ENCODE results near the gene PTPRO.

The PTPRO gene

DNA sequence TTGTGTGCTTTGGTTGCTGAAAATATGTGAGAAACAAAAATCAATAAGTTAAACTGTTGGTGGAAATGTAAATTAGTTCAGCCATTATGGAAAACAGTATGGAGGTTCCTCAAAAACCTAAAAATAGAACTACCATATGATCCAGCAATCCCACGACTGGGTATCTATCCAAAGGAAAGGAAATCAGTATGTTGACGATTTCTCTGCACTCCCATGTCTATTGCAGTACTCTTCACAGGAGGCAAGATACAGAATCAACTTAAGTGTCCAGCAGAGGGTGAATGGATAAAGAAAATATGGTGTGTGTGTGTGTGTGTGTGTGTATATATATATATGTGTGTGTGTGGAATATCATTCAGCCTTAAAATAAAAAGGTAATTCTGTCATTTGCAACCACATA lies 159.5 kb downstream of the PTPRO start:
- H3K27ac ChIP-seq (ENCODE audit: low read length): no peak overlapping the region
- H3K4me1 ChIP-seq (ENCODE audit: control insufficient read depth, insufficient read depth, low read length): no peaks in the 10 kb centered on the region
- H3K9ac ChIP-seq (ENCODE audit: low read length in 2 of 2): no peak overlapping the region
- peaks cover 0 to 4% of the 10 kb centered on the region in 2 donors for H3K27me3 ChIP-seq (ENCODE audit: control insufficient read depth in 1 of 2, insufficient read depth in 2 of 2, low read length in 2 of 2)
- no peaks in the 10 kb centered on the region for H3K36me3 ChIP-seq (ENCODE audit: control insufficient read depth in 2 of 2, insufficient read depth in 2 of 2, low read length in 2 of 2)
- no peaks in the 10 kb centered on the region for H3K9me3 ChIP-seq (ENCODE audit: control insufficient read depth in 2 of 2, low read length in 2 of 2)
- no peak overlapping the region for H3K4me3 ChIP-seq (ENCODE audit: low read length in 2 of 2)

- no peak overlapping the region for H3K27ac ChIP-seq (ENCODE audit: low read length)
- H3K4me1 ChIP-seq (ENCODE audit: control insufficient read depth, insufficient read depth, low read length): no peaks in the 10 kb centered on the region
- no peak overlapping the region for H3K4me3 ChIP-seq (ENCODE audit: low read length in 2 of 2)
- peaks cover 0 to 2% of the 10 kb centered on the region in 2 donors for H3K27me3 ChIP-seq (ENCODE audit: control insufficient read depth in 1 of 2, insufficient read depth in 2 of 2, low read length in 2 of 2)
- no peaks in the 10 kb centered on the region for H3K36me3 ChIP-seq (ENCODE audit: control insufficient read depth in 2 of 2, insufficient read depth in 2 of 2, low read length in 2 of 2)
- H3K9me3 ChIP-seq (ENCODE audit: control insufficient read depth in 2 of 2, low read length in 2 of 2): no peaks in the 10 kb centered on the region
- no peak overlapping the region for H3K9ac ChIP-seq (ENCODE audit: low read length in 2 of 2)
These were observed 163.2 kb downstream of the PTPRO start for GRCh38 chr12:15485466-15485865.

GRCh38 chr12:15486859-15487258 lies 164.6 kb downstream of the PTPRO start:
- no peaks in the 10 kb centered on the region for H3K27me3 ChIP-seq (ENCODE audit: control insufficient read depth in 1 of 2, insufficient read depth in 2 of 2, low read length in 2 of 2)
- H3K4me3 ChIP-seq (ENCODE audit: low read length in 2 of 2): no peak overlapping the region
- H3K27ac ChIP-seq (ENCODE audit: low read length): no peak overlapping the region
- no peaks in the 10 kb centered on the region for H3K9me3 ChIP-seq (ENCODE audit: control insufficient read depth in 2 of 2, low read length in 2 of 2)
- no peaks in the 10 kb centered on the region for H3K36me3 ChIP-seq (ENCODE audit: control insufficient read depth in 2 of 2, insufficient read depth in 2 of 2, low read length in 2 of 2)
- no peaks in the 10 kb centered on the region for H3K4me1 ChIP-seq (ENCODE audit: control insufficient read depth, insufficient read depth, low read length)
- H3K9ac ChIP-seq (ENCODE audit: low read length in 2 of 2): no peak overlapping the region

DNA sequence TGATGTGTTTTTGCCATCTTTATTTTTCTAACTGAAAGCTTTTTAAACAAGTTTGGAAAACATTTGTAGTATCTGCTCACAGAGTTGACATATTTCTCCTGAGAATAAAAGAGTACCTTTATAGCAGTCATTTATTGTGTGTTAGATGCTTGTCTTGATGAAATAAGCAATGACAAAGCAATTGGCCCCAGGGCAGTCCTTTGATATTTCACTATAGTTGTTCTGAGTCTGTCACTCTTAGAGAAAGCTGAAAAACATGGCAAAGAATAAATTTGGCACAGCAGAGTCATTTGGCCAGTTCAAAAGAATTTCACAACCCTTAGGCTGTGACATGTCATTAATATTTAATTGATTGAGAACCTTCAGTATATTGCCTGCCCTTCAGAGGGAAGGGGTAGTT lies 166.2 kb downstream of the PTPRO start:
- Histone ChIP-seq H3K27ac (ENCODE audit: low read length) (no peak overlapping the region), H3K9me3 (ENCODE audit: control insufficient read depth in 2 of 2, low read length in 2 of 2) (no peaks in the 10 kb centered on the region), H3K27me3 (ENCODE audit: control insufficient read depth in 1 of 2, insufficient read depth in 2 of 2, low read length in 2 of 2) (no peaks in the 10 kb centered on the region), H3K36me3 (ENCODE audit: control insufficient read depth in 2 of 2, insufficient read depth in 2 of 2, low read length in 2 of 2) (no peaks in the 10 kb centered on the region), H3K9ac (ENCODE audit: low read length in 2 of 2) (no peak overlapping the region), H3K4me1 (ENCODE audit: control insufficient read depth, insufficient read depth, low read length) (no peaks in the 10 kb centered on the region), H3K4me3 (ENCODE audit: low read length in 2 of 2) (no peak overlapping the region)

DNA sequence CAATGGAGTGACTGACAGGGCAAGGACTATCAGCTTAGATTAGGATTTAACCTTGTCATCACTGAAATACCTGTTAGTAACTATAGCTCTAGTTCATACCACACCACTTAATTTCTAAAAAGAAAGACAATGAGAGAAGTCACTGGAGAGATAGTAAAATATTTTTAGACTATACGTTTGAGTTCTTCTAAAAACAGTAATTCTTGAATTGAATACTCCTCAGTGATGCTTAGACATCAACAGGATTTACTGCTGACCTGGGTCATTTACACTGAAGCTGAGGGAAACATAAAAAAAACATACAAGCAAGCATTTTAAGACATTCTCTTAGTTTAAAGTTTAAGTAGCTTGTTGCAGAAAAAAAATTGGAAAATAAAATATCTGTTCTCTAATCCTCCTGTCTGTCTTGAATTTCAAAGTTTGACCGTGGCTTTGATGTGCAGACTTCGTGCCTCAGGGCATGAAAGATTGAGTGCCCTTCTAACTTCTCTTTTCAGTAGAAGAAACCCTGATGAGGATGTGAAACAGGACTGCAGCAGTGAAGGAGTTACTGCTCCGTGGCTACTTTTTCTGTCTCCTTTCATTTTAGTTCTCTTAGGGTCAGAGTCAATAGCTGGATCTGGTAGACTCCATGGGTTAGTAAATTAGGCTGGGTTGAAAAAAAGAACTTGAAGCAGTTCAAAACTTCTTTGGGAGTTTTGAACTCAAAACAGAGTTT lies 172.2 kb downstream of the PTPRO start:
- Histone ChIP-seq H3K9ac (ENCODE audit: low read length in 2 of 2) (no peak overlapping the region), H3K27ac (ENCODE audit: low read length) (no peak overlapping the region), H3K36me3 (ENCODE audit: control insufficient read depth in 2 of 2, insufficient read depth in 2 of 2, low read length in 2 of 2) (no peaks in the 10 kb centered on the region), H3K4me1 (ENCODE audit: control insufficient read depth, insufficient read depth, low read length) (no peaks in the 10 kb centered on the region), H3K27me3 (ENCODE audit: control insufficient read depth in 1 of 2, insufficient read depth in 2 of 2, low read length in 2 of 2) (no peaks in the 10 kb centered on the region), H3K9me3 (ENCODE audit: control insufficient read depth in 2 of 2, low read length in 2 of 2) (no peaks in the 10 kb centered on the region), H3K4me3 (ENCODE audit: low read length in 2 of 2) (no peak overlapping the region)

DNA sequence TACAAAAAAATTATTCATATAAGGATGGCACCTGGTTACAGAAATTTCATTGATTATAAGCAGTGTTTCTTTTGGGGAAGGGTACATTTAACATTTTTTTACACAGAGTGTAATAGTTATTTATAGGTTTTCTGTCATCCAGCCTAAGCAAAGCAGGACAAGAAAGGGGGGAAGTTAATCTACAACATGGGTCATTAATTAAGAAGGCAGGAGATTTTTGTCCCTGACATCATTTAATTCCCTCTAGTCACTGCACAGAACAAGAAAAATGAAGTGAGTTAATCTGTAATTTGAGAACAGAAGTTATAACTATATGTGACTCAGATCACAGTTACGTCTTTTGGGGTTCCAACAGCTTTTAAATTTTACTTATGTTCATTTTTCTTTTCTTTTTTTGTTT lies 173.4 kb downstream of the PTPRO start:
- H3K4me3 ChIP-seq (ENCODE audit: low read length in 2 of 2): no peak overlapping the region
- no peaks in the 10 kb centered on the region for H3K27me3 ChIP-seq (ENCODE audit: control insufficient read depth in 1 of 2, insufficient read depth in 2 of 2, low read length in 2 of 2)
- H3K4me1 ChIP-seq (ENCODE audit: control insufficient read depth, insufficient read depth, low read length): no peaks in the 10 kb centered on the region
- H3K9ac ChIP-seq (ENCODE audit: low read length in 2 of 2): no peak overlapping the region
- H3K36me3 ChIP-seq (ENCODE audit: control insufficient read depth in 2 of 2, insufficient read depth in 2 of 2, low read length in 2 of 2): no peaks in the 10 kb centered on the region
- no peak overlapping the region for H3K27ac ChIP-seq (ENCODE audit: low read length)
- no peaks in the 10 kb centered on the region for H3K9me3 ChIP-seq (ENCODE audit: control insufficient read depth in 2 of 2, low read length in 2 of 2)

DNA sequence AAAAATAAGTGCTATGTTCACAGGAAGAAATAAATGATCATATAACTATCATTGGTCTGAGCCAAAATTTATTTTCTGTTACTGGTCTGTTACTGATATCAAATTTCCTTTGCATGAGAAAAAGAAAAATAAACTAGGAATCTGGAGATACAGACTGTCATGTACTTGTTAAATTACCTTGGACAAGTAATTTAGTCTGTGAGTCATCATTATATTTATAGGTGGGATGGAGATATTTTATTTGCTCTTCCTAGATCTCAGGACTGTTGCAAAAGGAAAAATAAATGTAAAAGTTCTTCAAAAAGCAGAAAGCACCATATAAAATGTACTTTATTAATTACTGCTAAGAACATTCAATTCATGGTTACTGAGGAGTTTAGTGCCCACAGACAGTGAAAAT lies 174.4 kb downstream of the PTPRO start:
- Histone ChIP-seq H3K27ac (ENCODE audit: low read length) (no peak overlapping the region), H3K4me1 (ENCODE audit: control insufficient read depth, insufficient read depth, low read length) (no peaks in the 10 kb centered on the region), H3K9me3 (ENCODE audit: control insufficient read depth in 2 of 2, low read length in 2 of 2) (no peaks in the 10 kb centered on the region), H3K9ac (ENCODE audit: low read length in 2 of 2) (no peak overlapping the region), H3K4me3 (ENCODE audit: low read length in 2 of 2) (no peak overlapping the region), H3K36me3 (ENCODE audit: control insufficient read depth in 2 of 2, insufficient read depth in 2 of 2, low read length in 2 of 2) (no peaks in the 10 kb centered on the region), H3K27me3 (ENCODE audit: control insufficient read depth in 1 of 2, insufficient read depth in 2 of 2, low read length in 2 of 2) (no peaks in the 10 kb centered on the region)

GRCh38 chr12:15497671-15498292 lies 175.5 kb downstream of the PTPRO start:
- no peaks in the 10 kb centered on the region for H3K27me3 ChIP-seq (ENCODE audit: control insufficient read depth in 1 of 2, insufficient read depth in 2 of 2, low read length in 2 of 2)
- H3K9me3 ChIP-seq (ENCODE audit: control insufficient read depth in 2 of 2, low read length in 2 of 2): no peaks in the 10 kb centered on the region
- H3K4me1 ChIP-seq (ENCODE audit: control insufficient read depth, insufficient read depth, low read length): no peaks in the 10 kb centered on the region
- no peak overlapping the region for H3K4me3 ChIP-seq (ENCODE audit: low read length in 2 of 2)
- H3K9ac ChIP-seq (ENCODE audit: low read length in 2 of 2): no peak overlapping the region
- H3K36me3 ChIP-seq (ENCODE audit: control insufficient read depth in 2 of 2, insufficient read depth in 2 of 2, low read length in 2 of 2): no peaks in the 10 kb centered on the region
- no peak overlapping the region for H3K27ac ChIP-seq (ENCODE audit: low read length)

GRCh38 chr12:15502211-15502610 lies 179.9 kb downstream of the PTPRO start:
- Histone ChIP-seq H3K27ac (ENCODE audit: low read length) (no peak overlapping the region), H3K36me3 (ENCODE audit: control insufficient read depth in 2 of 2, insufficient read depth in 2 of 2, low read length in 2 of 2) (no peaks in the 10 kb centered on the region), H3K4me1 (ENCODE audit: control insufficient read depth, insufficient read depth, low read length) (no peaks in the 10 kb centered on the region), H3K9ac (ENCODE audit: low read length in 2 of 2) (no peak overlapping the region), H3K27me3 (ENCODE audit: control insufficient read depth in 1 of 2, insufficient read depth in 2 of 2, low read length in 2 of 2) (no peaks in the 10 kb centered on the region), H3K9me3 (ENCODE audit: control insufficient read depth in 2 of 2, low read length in 2 of 2) (no peaks in the 10 kb centered on the region), H3K4me3 (ENCODE audit: low read length in 2 of 2) (no peak overlapping the region)

DNA sequence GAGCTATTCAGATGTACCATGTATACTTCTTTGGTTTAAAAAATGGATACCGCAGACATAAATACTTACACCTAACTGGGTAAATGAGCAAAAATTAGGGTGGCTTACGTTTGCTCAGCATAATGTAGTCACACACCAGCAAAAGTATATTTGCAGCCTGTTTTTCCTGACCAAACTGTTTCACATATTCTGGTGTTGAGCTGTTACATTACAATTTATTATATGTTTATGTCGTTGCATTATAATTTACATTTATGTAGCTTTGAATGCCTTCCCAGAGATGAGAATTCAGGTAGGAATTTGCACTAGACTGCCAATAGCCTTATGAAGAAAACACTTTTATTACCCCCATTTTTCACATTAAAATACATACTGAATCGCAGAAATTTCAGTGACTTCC lies 183.3 kb downstream of the PTPRO start:
- H3K9ac ChIP-seq (ENCODE audit: low read length in 2 of 2): no peak overlapping the region
- H3K36me3 ChIP-seq (ENCODE audit: control insufficient read depth in 2 of 2, insufficient read depth in 2 of 2, low read length in 2 of 2): no peaks in the 10 kb centered on the region
- H3K9me3 ChIP-seq (ENCODE audit: control insufficient read depth in 2 of 2, low read length in 2 of 2): no peaks in the 10 kb centered on the region
- no peaks in the 10 kb centered on the region for H3K27me3 ChIP-seq (ENCODE audit: control insufficient read depth in 1 of 2, insufficient read depth in 2 of 2, low read length in 2 of 2)
- no peaks in the 10 kb centered on the region for H3K4me1 ChIP-seq (ENCODE audit: control insufficient read depth, insufficient read depth, low read length)
- no peak overlapping the region for H3K4me3 ChIP-seq (ENCODE audit: low read length in 2 of 2)
- H3K27ac ChIP-seq (ENCODE audit: low read length): no peak overlapping the region

- Histone ChIP-seq H3K4me3 (ENCODE audit: low read length in 2 of 2) (no peak overlapping the region), H3K9ac (ENCODE audit: low read length in 2 of 2) (no peak overlapping the region), H3K27me3 (ENCODE audit: control insufficient read depth in 1 of 2, insufficient read depth in 2 of 2, low read length in 2 of 2) (no peaks in the 10 kb centered on the region), H3K36me3 (ENCODE audit: control insufficient read depth in 2 of 2, insufficient read depth in 2 of 2, low read length in 2 of 2) (no peaks in the 10 kb centered on the region), H3K27ac (ENCODE audit: low read length) (no peak overlapping the region), H3K9me3 (ENCODE audit: control insufficient read depth in 2 of 2, low read length in 2 of 2) (no peaks in the 10 kb centered on the region), H3K4me1 (ENCODE audit: control insufficient read depth, insufficient read depth, low read length) (no peaks in the 10 kb centered on the region)
These were observed 192.7 kb downstream of the PTPRO start for GRCh38 chr12:15515010-15515409.

Data from stomach smooth muscle (tissue), 2 donors.